HCEC 1CT (cell line): ENCODE data around the gene PES1.
"Not testable (repeated sequence)": the region's sequence is repeated elsewhere in the genome, so short reads cannot be mapped to it uniquely, and the experiment has no call there.

Source experiments
- DNase-seq: peaks from one replicate; pipeline ENCODE4 v3.0.0-alpha.2; 2017

Gene PES1

DNA sequence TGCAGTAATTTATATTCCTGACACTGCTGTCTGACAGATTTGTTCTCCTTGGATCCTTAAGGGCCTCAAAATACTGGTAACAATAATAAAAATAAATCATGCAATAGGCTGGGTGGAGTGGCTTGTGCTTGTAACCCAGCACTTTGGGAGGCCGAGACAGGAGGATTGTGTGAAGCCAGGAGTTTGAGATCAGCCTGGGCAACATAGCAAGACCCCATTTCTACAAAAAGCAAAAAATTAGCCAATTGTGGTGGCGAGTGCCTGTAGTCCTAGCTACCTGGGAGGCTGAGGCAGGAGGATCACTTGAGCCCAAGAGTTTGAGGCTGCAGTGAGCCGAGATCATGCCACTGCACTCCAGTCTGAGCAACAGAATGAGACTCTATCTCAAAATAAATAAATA lies 39.9 kb downstream of the PES1 start:
- DNase-seq = not testable (repeated sequence)

DNA sequence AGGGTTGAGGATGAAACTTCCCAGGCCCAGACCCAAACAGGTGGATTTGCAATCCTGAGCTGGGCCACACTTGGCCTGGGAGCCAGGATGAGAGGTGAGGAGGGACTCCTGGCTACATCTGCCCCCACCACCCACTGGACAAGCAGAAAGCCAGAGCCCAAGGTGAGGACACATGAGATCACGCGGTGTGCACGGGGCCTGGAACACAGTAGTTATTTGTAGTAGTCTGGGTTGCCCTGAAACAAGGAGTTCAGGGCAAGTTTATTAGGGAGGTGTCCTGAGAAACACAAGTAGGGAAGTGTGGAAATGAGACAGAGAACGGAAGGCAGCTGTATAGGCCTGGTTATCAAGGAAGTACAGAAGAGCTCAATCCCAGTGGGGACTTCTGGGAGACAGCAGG lies 44.5 kb downstream of the PES1 start:
- DNase-seq = no peak

DNA sequence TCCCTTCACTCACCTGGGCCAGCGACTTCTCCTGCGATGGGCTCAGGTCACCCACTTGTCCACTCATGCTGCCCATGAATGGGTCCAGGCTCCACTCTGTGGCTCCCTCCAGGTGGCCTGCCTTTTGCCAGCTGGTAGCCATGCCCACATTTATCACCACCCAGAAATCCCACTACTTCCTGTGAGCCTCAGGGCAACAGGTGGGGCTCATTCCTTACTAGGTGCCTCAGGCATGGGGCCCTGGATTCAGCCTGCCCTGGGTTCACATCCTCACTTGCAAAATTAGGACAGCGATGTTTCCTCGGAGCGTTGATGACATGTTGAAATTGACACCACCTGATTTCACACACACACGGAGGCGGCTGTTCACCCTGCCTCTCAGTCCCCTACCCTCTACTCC lies 45.1 kb downstream of the PES1 start, which contains the start of gene SEC14L6:
Gene SEC14L6, minus strand, starts transcription at position 126 of the 400 bp plus-strand sequence. Its CDS starts 59 bp downstream, at position 67.
- DNase-seq = no peak

DNA sequence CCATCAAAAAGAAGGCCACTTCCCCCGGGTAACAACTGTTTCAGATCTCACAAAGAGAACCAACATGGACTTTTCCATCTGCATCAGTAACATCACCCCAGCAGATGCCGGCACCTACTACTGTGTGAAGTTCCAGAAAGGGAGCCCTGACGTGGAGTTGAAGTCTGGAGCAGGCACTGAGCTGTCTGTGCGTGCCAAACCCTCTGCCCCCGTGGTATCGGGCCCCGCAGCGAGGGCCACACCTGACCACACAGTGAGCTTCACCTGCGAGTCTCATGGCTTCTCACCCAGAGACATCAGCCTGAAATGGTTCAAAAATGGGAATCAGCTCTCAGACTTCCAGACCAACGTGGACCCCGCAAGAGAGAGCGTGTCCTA lies 48.9 kb downstream of the PES1 start:
- no peak for DNase-seq

DNA sequence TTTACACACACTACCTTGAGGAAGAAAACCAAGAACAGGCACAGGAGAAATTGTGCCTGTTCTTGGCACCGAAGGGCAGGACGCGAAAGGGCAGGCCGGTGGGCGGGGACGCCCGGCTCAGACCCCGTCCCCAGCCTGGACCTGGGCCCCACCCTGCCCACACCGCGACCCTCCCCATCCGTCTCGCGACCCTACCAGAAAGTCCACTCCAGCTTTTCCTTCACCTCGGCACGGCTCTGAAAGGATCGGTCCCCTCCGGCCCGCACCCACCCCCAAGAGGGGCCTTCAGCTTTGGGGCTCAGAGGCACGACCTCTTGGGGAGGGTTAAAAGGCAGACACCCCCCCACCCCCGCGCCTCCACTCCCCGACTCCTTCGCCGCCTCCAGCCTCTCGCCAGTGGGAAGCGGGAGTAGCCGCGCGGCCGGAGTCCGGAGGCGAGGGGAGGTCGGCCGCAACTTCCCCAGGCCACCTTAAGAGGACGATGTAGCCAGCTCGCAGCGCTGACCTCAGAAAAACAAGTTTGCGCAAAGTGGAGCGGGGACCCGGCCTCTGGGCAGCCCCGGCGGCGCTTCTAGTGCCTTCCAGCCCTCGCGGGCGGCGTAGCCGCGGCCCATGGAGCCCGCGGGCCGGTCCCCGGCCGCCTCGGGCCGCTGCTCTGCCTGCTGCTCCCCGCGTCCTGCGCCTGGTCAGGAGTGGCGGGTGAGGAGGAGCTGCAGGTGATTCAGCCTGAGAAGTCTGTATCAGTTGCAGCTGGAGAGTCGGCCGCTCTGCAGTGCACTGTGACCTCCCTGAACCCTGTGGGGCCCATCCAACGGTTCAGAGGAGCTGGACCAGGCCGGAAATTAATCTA lies 49.5 kb downstream of the PES1 start:
- no peak for DNase-seq

DNA sequence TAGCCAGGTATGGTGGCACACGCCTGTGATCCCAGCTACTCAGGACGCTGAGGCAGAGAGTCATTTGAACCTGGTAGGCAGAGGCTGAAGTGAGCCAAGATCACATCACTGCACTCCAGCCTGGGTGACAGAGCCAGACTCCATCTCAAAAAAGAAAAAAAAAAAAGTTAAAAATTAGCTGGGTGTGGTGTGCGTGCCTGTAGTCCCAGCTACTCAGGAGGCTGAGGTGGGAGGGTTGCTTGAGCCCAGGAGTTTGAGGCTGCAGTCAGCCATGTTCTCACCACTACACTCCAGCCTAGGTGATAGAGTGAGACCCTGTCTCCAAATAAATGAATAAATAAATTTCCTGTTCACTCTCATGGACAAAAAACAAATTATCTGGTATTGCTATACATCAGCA lies 50.2 kb downstream of the PES1 start:
- DNase-seq = not testable (repeated sequence)

DNA sequence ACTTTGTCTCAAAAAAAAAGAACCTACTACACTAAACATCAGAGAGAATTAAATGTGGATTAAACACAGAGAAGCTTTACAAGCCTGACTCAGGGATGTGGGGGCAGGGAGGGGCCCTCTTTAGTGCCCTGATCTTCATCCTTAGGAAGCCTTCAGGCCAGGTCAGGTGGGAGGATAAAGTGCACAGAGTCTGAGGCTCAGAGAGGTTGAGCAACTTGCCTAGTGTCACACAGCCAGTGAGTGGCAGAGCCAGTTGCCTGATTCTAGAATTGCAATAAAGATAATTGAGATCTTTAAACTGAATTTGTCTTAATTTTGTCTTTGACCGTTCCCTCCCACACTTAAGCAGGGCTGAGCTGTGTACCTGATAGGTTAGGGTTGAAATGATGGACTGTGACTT lies 52.3 kb downstream of the PES1 start:
- no peak for DNase-seq

DNA sequence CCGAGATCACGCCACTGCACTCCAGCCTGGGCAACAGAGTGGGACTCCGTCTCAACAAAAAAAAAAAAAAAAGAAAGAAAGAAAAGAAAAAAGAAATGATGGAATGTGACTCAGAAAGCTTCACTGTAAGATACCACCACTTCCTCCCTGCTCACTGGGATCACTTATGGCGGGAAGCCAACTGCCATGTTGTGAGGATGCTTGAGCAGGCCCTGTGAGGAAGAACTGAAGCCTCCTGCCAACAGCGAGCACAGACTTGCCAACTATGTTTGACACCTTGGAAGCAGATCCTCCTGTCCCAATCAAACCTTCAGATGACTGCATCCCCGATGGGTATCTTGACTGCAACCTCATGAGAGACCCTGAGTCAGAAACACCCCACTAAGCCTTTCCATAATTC lies 53.4 kb downstream of the PES1 start:
- DNase-seq = no peak

DNA sequence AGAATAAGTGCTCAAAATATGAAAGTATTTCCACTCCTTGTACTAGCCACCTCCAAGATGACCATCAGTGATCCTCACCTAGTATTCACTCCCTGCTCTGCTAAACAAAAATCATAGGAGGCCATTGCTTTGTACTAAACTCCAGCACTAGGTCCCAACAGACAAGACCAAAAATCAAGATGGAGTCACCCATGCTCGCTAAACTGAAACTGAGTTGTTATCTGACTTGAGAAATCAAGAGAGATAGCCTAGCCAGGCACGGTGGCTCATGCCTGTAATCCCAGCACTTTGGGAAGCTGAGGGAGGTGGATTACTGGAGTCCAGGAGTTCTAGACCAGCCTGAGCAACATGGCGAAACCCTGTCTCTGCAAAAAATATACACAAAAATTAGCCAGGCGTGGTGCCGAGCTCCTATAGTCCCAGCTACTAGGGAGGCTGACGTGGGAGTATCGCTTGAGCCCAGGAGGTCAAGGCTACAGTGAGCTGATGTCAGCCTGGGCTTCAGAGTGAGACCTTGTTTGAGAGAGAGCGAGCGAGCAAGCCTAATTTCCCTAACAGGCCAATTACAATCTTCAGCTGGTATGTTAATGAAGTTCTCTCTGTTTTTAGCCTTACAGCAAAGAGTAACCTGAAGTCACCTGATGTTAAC lies 54.5 kb downstream of the PES1 start:
- DNase-seq = no peak

DNA sequence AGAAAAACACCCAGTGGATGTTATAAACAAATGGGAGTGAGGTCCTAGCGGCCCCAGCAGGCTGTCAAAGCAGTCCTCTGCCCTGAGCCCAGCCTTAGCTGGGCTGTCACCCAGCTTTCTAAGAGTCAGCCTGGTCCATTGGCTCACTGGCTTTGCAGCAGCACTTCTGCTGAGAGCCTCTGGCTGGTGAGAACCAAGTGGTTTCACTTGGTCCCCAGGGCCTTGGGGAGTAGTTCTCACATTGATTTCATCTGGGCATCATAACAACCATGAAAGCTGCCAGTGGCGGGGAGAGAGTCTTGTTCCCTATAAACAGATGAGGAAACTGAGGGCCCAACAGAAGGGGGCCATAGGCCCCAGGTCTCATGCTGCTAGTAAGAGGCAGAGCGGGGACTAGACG lies 56.5 kb downstream of the PES1 start:
- DNase-seq = no peak

DNA sequence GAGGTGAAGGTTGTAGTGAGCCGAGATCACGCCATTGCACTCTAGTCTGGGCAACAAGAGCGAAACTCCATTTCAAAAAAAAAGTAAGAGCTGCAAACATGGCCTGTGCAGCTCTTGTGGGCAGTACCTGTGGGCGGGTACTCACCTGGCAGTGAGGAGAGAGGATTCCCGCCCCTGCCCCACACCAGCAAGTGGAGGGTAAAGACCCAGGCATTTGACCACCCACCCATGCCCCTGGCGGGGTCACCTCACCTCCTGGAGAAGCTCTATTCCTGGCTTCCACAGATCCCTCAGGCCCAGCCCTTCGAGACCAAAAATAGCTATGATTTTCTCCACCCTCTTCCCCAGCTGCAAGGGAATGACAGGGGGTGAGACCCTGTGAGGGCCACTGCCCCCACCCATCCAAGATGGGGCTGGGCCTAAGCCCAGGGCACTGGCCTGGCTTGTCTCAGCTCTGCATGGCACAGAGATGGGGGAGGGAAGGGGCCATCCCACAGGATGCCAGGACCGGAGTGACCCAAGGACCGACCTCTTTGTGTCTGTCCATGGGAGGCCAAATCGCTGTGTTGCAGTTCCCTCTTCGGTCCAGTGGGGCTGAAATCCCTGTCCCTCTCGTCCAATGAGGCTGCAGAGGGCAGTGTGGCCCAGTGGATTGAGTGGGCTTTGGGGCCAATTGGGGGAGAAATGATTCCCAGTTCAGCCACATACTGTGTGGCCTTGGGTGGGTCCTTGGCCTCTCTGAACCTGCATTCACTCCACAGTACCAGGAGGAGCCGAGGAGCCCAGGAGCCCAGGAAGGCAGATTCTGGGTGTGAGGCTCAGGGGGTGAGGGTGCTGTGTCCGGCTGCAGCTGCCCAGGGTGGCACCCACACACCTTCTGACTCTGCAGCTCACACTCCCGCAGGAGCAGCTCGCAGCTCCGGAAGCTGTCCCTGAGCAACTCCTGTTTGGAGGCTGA lies 59.8 kb downstream of the PES1 start:
- DNase-seq = no peak

DNA sequence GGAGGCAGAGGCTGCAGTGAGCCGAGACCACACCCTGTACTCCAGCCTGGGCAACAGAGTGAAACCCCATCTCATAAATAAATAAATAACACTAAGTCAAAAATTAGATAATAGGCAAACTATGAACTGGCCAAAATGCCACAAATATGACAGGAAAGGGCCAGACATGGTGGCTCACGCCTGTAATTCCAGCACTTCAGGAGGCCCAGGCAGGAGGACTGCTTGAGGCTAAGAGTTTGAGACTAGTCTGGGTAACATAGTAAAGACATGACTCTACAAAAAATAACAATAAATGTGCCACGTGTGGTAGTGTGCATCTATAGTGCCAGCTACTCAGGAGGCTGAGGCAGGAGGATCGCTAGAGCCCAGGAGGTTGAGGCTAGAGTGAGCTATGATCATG lies 65.1 kb downstream of the PES1 start:
- no peak for DNase-seq
